K562 treated with DMSO at 1 percent for 24 hours (cell line): ENCODE measurements around the gene OR5B3. TPM values are rescaled to one million over a fixed set of nuclear protein-coding genes. Genes with fewer than 3 reads are reported as not detected.

ENCODE experiments used
- total RNA-seq: library from RNA; unstranded; fragments of 300-600 nt; gene quantifications from 2 replicates; pipeline ENCODE4 v1.2.3, GENCODE V29; 2022; ENCODE audit warnings: low read depth; ENCODE audit not compliant: insufficient read depth

OR5B3 gene
- total RNA-seq = not detected in 2 replicates

DNA sequence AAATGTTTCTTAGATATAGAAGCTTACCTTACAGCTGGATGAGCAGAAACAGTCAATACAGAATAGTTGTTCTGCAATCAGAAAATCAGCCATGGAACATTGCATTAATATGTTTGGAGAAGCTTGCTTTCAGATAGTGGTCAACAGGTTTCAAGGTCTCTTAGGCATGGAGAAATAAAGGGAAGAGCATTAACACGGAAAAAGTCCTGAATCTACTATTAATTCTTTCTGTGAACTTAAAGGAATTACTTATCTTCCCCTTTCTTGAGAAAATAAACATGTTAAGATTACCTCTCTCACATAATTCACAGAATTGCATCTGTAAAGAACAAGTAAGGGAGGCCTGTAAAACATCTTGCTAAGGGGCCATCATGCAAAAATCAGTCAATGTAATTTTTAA, at the start of gene OR5B3:
OR5B3 (minus strand) TSS at position 101 of the 400 bp plus-strand sequence. CDS start 3,465 bp downstream, outside the sequence.

DNA sequence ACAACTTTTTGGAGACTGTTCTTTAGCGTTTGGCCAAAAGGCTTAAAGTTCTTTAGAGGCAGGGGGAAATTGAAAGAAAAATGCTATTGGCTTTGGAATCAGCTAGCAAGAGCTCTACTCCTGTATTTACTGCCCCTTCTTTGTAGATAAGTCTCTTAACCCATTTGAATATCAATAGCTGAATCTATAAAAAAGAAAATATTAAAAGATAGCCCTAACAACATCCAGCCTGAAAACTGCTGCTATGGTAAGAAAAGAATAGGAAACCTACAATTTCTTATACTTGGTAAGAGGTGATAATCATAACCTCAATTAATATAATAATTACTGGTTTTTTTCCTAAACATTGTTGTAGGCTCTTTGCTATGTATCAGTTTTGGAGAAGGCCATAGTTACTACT, 35.5 kb upstream of the OR5B3 start, which contains the start of gene OR5B12:
OR5B12 (minus strand) TSS at position 101 of the 400 bp plus-strand sequence. CDS start 2,085 bp downstream, outside the sequence.

DNA sequence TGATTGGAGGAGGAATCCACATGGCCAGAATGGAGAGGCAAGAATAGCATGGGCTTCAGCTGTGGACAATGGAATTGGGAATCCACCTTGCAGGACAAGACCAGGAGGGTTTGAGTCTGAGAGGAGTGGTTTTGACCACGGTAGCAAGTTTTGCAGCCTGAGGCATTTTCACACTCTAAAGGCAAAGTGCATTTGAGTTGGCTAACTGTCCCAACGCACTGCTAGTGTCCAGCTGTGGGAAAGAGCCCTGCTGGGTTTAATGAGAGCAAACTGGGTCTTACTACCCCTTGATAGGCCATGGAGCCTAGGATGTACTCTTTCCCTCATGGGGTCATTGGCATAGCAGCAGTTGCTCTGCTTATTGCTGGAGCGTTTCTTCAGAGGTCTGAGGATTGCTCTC, 21.3 kb upstream of the OR5B3 start, which contains the start of gene OR5B2:
OR5B2 (minus strand) TSS at position 101 of the 400 bp plus-strand sequence. CDS start 4,860 bp downstream, outside the sequence.

DNA sequence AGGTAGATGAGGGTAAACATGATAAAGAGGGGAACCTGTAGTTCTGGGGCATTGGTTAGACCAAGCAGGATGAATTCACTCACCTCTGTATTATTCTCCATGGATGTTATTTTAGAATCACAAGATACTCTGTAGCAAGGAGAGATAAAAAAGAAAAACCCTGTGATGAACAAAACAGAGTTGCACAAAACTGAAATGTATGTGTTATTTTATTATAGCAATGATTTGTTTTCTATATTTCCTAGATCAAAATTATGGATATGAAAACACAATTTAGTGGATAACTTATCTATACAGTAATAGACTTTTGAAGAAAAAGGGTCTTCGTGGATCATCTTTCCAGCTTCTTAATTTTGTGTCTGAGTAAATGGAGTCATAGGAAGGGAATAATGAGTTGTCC, 47.7 kb downstream of the OR5B3 start, which contains the start of gene OR5B17:
OR5B17 (minus strand) TSS at position 101 of the 400 bp plus-strand sequence; CDS start at position 101, 0 bp downstream.

Other genes with a start within 250 kb of the OR5B3 start
- gene OR9Q2, start 217.8 kb downstream of the OR5B3 start, total RNA-seq = not detected in 2 replicates
- gene OR1S2, start 202.7 kb downstream of the OR5B3 start, total RNA-seq = not detected in 2 replicates
- not detected in 2 replicates for gene OR1S1, start 194.2 kb downstream of the OR5B3 start, total RNA-seq
- gene OR10Q1, start 178.0 kb downstream of the OR5B3 start, total RNA-seq = not detected in 2 replicates
- gene OR10W1, start 138.6 kb downstream of the OR5B3 start, total RNA-seq = not detected in 2 replicates
- gene OR5B17, start 47.8 kb downstream of the OR5B3 start, total RNA-seq = not detected in 2 replicates
- not detected in 2 replicates for gene OR5B2, start 21.2 kb upstream of the OR5B3 start, total RNA-seq
- not detected in 2 replicates for gene OR5B12, start 35.4 kb upstream of the OR5B3 start, total RNA-seq
- gene OR5B21, start 101.2 kb upstream of the OR5B3 start, total RNA-seq = not detected in 2 replicates
- gene LPXN, start 169.0 kb upstream of the OR5B3 start, total RNA-seq = 2.3 and 2.4 TPM in 2 replicates
- 22.0 and 25.0 TPM in 2 replicates for gene ZFP91, start 172.2 kb upstream of the OR5B3 start, total RNA-seq
- 0.80 and 0.83 TPM in 2 replicates for gene CNTF, start 215.8 kb upstream of the OR5B3 start, total RNA-seq